GM19023 (cell line): ENCODE data around the gene DPYSL3.

Experiments used
- ATAC-seq: cut with Tn5 transposase; IDR thresholded peaks from one replicate; pipeline ENCODE4 v1.9.1; 2021; ENCODE audit warnings: mild to moderate bottlenecking, moderate library complexity; ENCODE audit not compliant: unreplicated experiment

DPYSL3 gene

DNA sequence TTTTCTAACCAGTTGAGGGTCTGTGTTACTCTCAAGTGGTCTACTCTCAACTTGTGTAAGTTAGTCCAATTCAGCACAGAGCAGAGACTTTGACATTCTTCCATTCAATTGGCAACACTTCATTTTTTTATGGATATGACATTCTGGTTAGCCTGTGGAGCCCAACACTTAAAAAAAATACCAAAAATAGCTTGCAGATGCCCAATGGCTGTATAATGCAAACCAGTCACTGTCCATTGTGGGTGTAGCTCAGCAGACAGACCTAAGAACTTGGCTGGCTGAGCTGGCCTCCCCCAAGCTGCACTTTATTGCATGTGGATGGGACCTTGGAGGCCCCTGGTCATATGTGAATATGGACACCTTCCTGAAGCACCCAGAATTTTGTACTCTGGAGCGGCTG is 103.2 kb downstream of the DPYSL3 start:
- ATAC-seq = no peak

DNA sequence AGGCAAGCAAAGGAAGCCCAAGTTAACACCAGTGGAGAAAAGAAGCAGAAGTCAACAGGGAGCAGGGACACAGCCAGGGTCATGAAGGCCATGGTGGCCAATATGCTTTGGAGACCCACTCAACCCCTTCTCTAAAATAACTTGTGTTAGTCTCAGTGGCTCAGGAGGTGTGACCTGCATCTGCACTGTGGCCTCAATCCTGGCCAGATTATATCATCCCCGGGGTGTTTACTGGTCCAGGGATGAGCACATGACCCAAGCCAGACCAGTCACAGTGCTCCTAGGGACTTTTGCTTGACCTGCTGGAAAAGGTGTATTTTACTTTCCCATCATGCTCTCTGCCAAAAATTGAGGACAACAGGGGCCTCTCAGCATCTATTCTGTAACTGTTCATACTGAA is 105.2 kb downstream of the DPYSL3 start:
- peak; percentile 23 for ATAC-seq

DNA sequence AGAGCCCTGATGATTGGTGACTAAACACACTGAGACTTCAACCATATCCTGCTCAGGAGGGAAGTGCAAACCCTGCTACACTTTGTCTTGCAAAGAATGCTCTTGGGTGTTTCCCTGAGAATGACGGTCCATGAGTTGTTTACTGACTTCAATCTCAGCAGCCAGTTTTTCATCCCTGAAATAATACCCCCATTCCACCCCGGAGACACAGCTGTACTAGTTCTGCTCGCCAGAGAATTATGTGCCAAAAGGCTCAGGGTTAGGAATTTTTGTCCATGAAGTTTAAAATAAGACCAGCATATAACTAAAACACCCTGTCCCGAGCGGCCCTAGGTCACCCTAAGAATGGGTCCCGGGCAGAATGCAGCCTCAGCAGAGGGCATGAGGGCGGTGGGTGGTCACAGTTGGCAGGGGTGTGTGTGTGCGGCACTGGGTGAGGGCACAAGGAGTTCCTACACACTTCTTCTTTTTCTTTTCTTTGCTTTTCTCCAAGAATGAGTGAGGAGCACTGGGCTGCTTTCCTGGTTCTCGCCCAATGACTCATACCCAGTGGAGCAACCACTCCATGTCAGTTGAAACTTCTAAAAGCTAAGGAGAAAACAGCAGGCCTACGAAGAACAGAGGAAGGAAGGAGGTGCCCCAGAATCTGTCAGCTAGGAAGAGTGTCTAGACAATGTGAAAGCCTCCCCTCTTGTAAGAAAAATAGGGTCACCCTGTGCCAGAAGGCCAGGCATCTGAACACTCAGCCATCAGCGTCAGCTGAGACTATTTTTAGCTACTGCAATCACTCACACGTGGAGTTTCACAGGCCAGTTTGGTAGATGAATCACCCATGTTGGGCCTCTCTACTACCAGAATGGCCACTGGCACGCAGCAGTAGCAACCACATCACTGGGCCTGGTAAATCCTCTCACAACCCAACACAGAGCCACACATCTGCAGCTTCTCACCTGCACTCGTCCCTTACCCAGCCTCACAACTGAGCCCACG is 105.9 kb downstream of the DPYSL3 start:
- ATAC-seq = peak; percentile 94

DNA sequence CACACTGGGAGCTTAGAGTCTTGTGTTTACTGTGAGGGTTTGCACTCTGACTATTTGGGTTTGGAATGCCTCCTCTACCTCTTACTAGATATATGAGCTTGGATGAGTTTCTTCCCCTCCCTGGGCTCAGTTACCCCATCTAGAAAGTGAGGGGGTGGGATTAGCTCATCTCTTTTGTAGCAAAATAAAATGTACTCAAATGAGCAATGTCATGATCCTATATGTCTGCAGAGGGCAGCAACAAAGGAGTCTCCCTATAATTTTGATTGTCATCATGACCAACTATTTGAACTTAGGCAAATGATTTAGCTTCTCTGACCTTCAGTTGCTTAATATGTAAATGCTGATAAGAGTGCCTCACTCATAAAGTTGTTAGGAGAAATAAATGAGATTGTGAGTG is 109.0 kb downstream of the DPYSL3 start:
- no peak for ATAC-seq

GRCh38 chr5:147400126-147400809 is 109.6 kb downstream of the DPYSL3 start:
- no peak for ATAC-seq

DNA sequence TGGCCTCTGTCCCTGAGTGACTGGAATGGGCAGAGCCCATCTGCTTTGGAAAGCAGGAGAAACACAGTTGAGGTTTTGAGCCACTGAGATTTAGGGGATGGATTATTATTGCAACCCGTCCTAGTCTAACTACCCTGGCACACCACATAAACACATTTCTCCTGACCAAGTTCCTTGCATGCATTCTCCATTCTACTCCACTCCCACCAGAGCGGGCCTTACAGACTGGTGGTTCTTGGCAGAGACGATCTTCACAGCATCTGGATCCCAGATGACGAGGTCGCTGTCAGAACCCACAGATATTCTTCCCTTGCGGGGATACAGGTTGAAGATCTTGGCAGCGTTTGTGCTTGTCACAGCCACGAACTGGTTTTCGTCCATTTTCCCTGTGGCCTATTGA is 111.0 kb downstream of the DPYSL3 start:
- no peak for ATAC-seq

DNA sequence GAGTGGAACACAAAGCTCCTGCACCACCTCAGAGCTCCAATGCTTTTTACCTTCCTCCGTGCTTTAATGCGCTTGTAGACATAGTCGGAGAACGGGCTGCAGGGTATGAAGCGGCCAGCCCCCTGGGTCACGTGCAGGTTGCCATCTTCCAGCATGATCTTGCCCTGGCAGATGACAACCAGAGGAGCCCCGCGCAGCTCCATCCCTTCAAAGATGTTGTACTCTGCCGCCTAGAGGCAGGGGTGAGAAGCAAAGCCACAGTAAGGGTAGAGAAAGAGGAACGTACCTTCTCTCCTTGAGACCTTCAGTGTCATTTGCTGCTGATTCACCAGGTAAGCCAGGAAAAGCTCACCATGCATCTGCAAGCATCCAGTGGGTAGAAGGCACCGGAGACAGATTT is 112.3 kb downstream of the DPYSL3 start:
- no peak for ATAC-seq

DNA sequence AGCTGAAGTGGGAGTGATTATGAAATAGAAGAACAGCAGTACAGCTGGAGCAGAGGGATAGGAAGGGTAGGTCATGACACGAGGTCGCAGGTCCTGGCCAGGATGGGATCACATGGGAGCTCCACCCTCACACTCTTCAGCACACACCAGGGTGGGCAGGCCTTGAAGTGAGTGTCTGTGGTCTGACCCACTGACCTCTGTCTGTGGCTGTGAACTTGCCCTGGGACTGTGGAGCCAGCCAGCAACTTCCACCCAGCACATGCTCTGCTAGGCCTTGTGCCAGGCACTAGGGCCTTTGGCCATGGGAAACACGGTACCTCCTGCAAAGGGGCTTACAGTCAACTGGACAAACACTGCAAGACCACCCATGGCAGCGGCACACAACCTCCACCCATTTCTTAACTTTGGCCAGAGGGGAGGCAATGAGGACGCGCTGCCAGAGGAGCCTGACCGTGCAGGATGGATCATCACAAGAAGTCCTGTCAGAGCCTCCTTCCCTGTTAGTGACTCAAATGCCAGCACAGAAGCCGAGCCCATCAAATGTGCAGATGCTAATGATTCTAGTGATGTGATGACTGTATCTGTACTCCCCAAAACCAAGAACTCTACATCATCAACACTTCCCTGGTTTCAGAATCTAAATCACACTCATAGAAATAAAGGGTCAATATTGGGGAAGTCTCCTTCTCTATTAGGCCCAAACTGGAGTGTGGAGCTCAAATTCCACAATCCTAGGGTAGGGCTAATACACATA is 113.6 kb downstream of the DPYSL3 start:
- ATAC-seq = no peak

GRCh38 chr5:147393874-147394672 is 115.8 kb downstream of the DPYSL3 start:
- ATAC-seq = no peak

DNA sequence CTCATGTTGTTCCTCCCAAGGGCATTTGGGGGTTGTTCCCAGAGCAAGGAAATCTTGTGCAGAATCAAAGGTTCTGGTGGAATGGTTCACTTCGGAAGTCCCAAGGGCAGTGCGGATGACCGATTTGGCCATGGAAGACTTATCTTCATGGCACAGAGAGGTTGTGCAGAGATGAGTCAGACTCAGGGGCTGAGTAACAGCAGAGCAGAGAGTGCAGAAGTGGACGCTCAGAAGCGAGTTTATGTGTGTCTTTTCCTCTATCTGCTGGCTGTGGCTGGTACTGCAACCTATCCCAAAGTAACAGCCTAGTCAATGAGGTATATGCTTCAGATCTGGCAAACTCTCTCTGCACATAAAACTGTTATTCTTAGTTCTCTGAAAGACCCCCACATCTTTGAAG is 118.1 kb downstream of the DPYSL3 start:
- ATAC-seq = peak; percentile 94

DNA sequence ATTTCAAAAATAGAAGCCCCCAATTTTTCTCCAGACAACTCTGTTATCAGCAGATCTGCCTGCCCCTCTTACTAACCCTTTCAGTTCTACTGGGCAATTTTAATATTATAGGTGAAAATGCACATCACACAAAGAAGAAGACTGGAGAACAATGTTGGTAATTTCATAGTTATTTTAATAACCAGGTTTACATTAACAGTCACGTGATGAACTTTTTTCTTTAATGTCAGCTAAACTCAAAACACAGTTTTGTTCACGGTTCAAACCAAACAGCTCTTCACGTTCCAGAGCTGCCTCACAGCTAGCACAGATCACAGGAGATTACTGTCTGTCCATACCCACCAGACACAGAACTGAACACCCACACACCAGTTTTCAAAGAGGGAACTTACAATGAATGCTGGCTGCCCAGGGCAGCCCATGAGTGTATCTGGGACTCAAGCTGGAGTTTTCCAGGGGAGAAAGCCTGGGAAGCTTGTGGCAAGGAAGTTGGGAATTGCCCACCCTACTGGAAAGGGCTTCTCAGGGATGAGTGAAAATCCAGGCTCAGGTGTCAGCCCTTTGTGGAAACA is 119.1 kb downstream of the DPYSL3 start:
- ATAC-seq = no peak

- no peak for ATAC-seq
Observed at GRCh38 chr5:147388184-147389108, 121.4 kb downstream of the DPYSL3 start.

GRCh38 chr5:147387109-147387508 is 122.8 kb downstream of the DPYSL3 start:
- no peak for ATAC-seq

- no peak for ATAC-seq
Observed at GRCh38 chr5:147384346-147385193, 125.3 kb downstream of the DPYSL3 start.

DNA sequence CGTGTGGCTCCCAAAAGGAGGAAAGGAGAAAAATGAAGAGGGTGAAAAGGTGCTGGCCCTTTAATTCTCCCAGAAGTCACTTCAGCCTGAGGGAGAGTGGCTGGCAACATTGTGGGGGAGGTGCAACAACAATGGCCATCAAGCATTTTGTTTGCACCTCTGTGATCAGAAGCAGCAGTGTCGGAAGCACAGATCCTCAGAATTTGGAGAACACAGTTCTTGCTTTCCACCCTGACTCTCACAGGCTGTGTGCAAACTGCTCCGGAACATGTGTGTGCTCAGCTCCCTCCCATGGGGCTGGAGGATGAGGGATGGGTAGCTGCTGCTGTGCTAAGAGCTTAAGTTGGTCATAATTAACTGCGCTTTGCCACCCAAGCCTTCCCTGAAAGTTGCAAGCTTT is 127.1 kb downstream of the DPYSL3 start:
- no peak for ATAC-seq

DNA sequence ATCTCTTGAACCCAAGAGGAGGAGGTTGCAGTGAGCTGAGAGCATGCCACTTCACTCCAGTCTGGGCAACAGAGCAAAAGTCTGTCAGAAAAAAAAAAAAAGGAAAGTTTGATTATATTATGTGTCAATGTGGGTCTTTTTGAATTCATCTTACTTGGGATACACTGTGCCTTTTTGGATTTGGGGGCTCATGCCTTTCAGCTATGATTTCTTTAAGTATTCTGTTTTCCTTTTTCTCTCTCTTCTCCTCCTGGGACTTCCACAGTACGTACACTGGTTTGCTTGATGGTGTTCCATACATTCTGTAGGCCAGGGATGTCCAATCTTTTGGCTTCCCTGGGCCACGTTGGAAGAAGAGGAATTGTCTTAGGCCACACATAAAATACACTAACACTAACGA is 128.3 kb downstream of the DPYSL3 start:
- no peak for ATAC-seq

DNA sequence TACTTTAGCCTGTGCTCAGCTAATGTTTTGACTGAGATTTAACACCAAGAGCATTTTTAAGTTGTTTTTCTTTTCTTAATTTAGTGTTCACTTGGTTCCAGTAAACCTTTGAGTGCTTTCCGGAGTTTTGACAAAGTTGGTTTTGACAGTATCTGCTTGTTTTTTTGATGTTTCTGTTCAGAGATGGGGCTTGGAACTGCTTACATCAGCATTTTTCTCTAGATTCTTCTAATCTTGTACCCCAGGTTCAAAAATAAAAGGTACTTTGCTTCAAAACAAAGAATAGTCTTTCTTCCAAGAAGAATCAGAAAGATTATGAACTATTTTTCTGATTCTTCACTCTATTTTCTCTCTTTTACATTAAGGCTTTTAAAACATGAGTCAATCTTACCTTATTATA is 132.2 kb downstream of the DPYSL3 start:
- ATAC-seq = no peak

GRCh38 chr5:147375151-147375550 is 134.7 kb downstream of the DPYSL3 start:
- ATAC-seq = no peak
